WTC11 (cell line): ENCODE data around the gene RACK1. TPM values are rescaled to one million over a fixed set of nuclear protein-coding genes. Genes with fewer than 3 reads are reported as not detected.

ENCODE experiments used
- AR ChIP-seq: fragments of 250-450 bp; sonication (Bioruptor Pico); IDR thresholded peaks from 2 replicates; pipeline ENCODE4 v1.9.0; 2021; ENCODE audit warnings: mild to moderate bottlenecking
- CREB1 ChIP-seq: sonication (generic); formaldehyde crosslinking; IDR thresholded peaks from 2 replicates; pipeline ENCODE4 v1.8.0; 2023; ENCODE audit warnings: mild to moderate bottlenecking, missing genetic modification reagents
- E2F4 ChIP-seq: sonication (generic); formaldehyde crosslinking; IDR thresholded peaks from 2 replicates; pipeline ENCODE4 v1.8.1; 2022; ENCODE audit warnings: low read depth, mild to moderate bottlenecking, moderate library complexity, missing genetic modification reagents, borderline replicate concordance
- E2F5 ChIP-seq: sonication (generic); formaldehyde crosslinking; IDR thresholded peaks from 2 replicates; pipeline ENCODE4 v1.8.1; 2022; ENCODE audit warnings: mild to moderate bottlenecking, moderate library complexity, missing genetic modification reagents
- ELF4 ChIP-seq: sonication (generic); formaldehyde crosslinking; IDR thresholded peaks from 2 replicates; pipeline ENCODE4 v1.8.1; 2022; ENCODE audit warnings: low read depth, mild to moderate bottlenecking, moderate library complexity, missing genetic modification reagents
- EMX1 ChIP-seq: fragments of 250-450 bp; sonication (Bioruptor Pico); IDR thresholded peaks from 2 replicates; pipeline ENCODE4 v1.8.0; 2021; ENCODE audit warnings: mild to moderate bottlenecking
- ETV6 ChIP-seq: sonication (generic); formaldehyde crosslinking; IDR thresholded peaks from 2 replicates; pipeline ENCODE4 v1.8.1; 2022; ENCODE audit warnings: mild to moderate bottlenecking, missing genetic modification reagents
- FOXJ3 ChIP-seq: sonication (generic); formaldehyde crosslinking; IDR thresholded peaks from 2 replicates; pipeline ENCODE4 v1.9.0; 2021; ENCODE audit warnings: missing genetic modification reagents, mild to moderate bottlenecking, borderline replicate concordance
- FOXK1 ChIP-seq: sonication (generic); formaldehyde crosslinking; IDR thresholded peaks from 2 replicates; pipeline ENCODE4 v1.8.0; 2022; ENCODE audit warnings: mild to moderate bottlenecking, moderate library complexity, missing genetic modification reagents
- FOXP4 ChIP-seq: sonication (generic); formaldehyde crosslinking; IDR thresholded peaks from 2 replicates; pipeline ENCODE4 v1.8.0; 2022; ENCODE audit warnings: mild to moderate bottlenecking, missing genetic modification reagents
- HMGXB4 ChIP-seq: sonication (generic); formaldehyde crosslinking; IDR thresholded peaks from 2 replicates; pipeline ENCODE4 v1.8.1; 2023; ENCODE audit warnings: mild to moderate bottlenecking, moderate library complexity, missing genetic modification reagents
- IRF1 ChIP-seq: sonication (generic); formaldehyde crosslinking; IDR thresholded peaks from 2 replicates; pipeline ENCODE4 v1.8.0; 2023; ENCODE audit warnings: missing genetic modification reagents
- MAX ChIP-seq: sonication (generic); formaldehyde crosslinking; IDR thresholded peaks from 2 replicates; pipeline ENCODE4 v1.8.0; 2022; ENCODE audit warnings: mild to moderate bottlenecking, missing genetic modification reagents
- MLX ChIP-seq: sonication (generic); formaldehyde crosslinking; IDR thresholded peaks from 2 replicates; pipeline ENCODE4 v1.8.1; 2023; ENCODE audit warnings: mild to moderate bottlenecking, missing genetic modification reagents, moderate library complexity
- MXD4 ChIP-seq: fragments of 250-450 bp; sonication (Bioruptor Pico); IDR thresholded peaks from 2 replicates; pipeline ENCODE4 v1.8.0; 2021; ENCODE audit warnings: mild to moderate bottlenecking, moderate library complexity, borderline replicate concordance
- NFE2L1 ChIP-seq: sonication (generic); formaldehyde crosslinking; IDR thresholded peaks from 2 replicates; pipeline ENCODE4 v1.8.1; 2023; ENCODE audit warnings: missing genetic modification reagents
- NFYB ChIP-seq: sonication (generic); formaldehyde crosslinking; conservative IDR thresholded peaks from 2 replicates; pipeline ENCODE4 v1.8.0; 2022; ENCODE audit warnings: low read depth, missing genetic modification reagents
- PREB ChIP-seq: sonication (generic); formaldehyde crosslinking; IDR thresholded peaks from 2 replicates; pipeline ENCODE4 v1.8.1; 2022; ENCODE audit warnings: mild to moderate bottlenecking, missing genetic modification reagents, moderate library complexity, borderline replicate concordance
- PRRX2 ChIP-seq: fragments of 250-450 bp; sonication (Bioruptor Pico); IDR thresholded peaks from 2 replicates; pipeline ENCODE4 v1.8.0; 2021; ENCODE audit warnings: mild to moderate bottlenecking
- SMAD3 ChIP-seq: sonication (generic); formaldehyde crosslinking; IDR thresholded peaks from 2 replicates; pipeline ENCODE4 v1.8.0; 2022; ENCODE audit warnings: missing genetic modification reagents, mild to moderate bottlenecking, borderline replicate concordance
- TEAD1 ChIP-seq: sonication (generic); formaldehyde crosslinking; IDR thresholded peaks from 2 replicates; pipeline ENCODE4 v1.8.0; 2022; ENCODE audit warnings: mild to moderate bottlenecking, missing genetic modification reagents
- ZBTB21 ChIP-seq: sonication (generic); formaldehyde crosslinking; IDR thresholded peaks from 2 replicates; pipeline ENCODE4 v1.8.1; 2023; ENCODE audit warnings: mild to moderate bottlenecking, missing genetic modification reagents, borderline replicate concordance
- ZNF138 ChIP-seq: sonication (generic); formaldehyde crosslinking; conservative IDR thresholded peaks from 2 replicates; pipeline ENCODE4 v1.8.1; 2022; ENCODE audit warnings: mild to moderate bottlenecking, moderate library complexity, missing genetic modification reagents
- ZNF219 ChIP-seq: sonication (generic); formaldehyde crosslinking; IDR thresholded peaks from 2 replicates; pipeline ENCODE4 v1.8.0; 2023; ENCODE audit warnings: missing genetic modification reagents, mild to moderate bottlenecking, borderline replicate concordance
- ZNF232 ChIP-seq: sonication (generic); formaldehyde crosslinking; IDR thresholded peaks from 2 replicates; pipeline ENCODE4 v1.8.0; 2022; ENCODE audit warnings: mild to moderate bottlenecking, missing genetic modification reagents
- ZNF317 ChIP-seq: sonication (generic); formaldehyde crosslinking; IDR thresholded peaks from 2 replicates; pipeline ENCODE4 v1.8.1; 2023; ENCODE audit warnings: low read depth, mild to moderate bottlenecking, moderate library complexity, missing genetic modification reagents, borderline replicate concordance
- ZNF396 ChIP-seq: fragments of 250-450 bp; sonication (Bioruptor Pico); IDR thresholded peaks from 2 replicates; pipeline ENCODE4 v1.8.0; 2021; ENCODE audit warnings: mild to moderate bottlenecking, moderate library complexity, borderline replicate concordance
- total RNA-seq: library from RNA; stranded (reverse); gene quantifications from 3 replicates; pipeline ENCODE4 v1.2.3, GENCODE V29; 2021

Gene RACK1
- total RNA-seq, 1 experiment from 2014 or later = 2,360 TPM

- peak; percentile 16 for TF ChIP-seq FOXK1 (CRISPR knock-in tag)
- no peak for TF ChIP-seq ZNF138
- no peak for TF ChIP-seq ZNF317 (CRISPR knock-in tag)
- peak; percentile 78; the same call in 1 of the 2 replicates for TF ChIP-seq TEAD1 (CRISPR knock-in tag)
- TF ChIP-seq IRF1 = peak; percentile 51; the same call in 1 of the 2 replicates
- 0 out of 2 replicates have a peak, but pooled peaks have one; percentile 32 for TF ChIP-seq AR (CRISPR knock-in tag)
- TF ChIP-seq CREB1 (CRISPR knock-in tag) = peak; percentile 78; the same call in 1 of the 2 replicates
- no peak for TF ChIP-seq PRRX2 (CRISPR knock-in tag)
- TF ChIP-seq SMAD3 (CRISPR knock-in tag) = peak; percentile 18; the same call in 1 of the 2 replicates
- no peak for TF ChIP-seq ZNF232 (CRISPR knock-in tag)
- no peak for TF ChIP-seq FOXP4
- TF ChIP-seq ELF4 = no peak
- TF ChIP-seq NFYB = no peak
- no peak for TF ChIP-seq ZNF396 (CRISPR knock-in tag)
- TF ChIP-seq ZBTB21 = no peak
- TF ChIP-seq MXD4 (CRISPR knock-in tag) = no peak
- TF ChIP-seq HMGXB4 = peak; percentile 83; the same call in 1 of the 2 replicates
- TF ChIP-seq EMX1 = no peak
- TF ChIP-seq ZNF219 (CRISPR knock-in tag) = no peak
- peak; percentile 92 for TF ChIP-seq MAX (CRISPR knock-in tag)
- TF ChIP-seq E2F5 (CRISPR knock-in tag) = peak; percentile 63; the same call in 1 of the 2 replicates
- no peak for TF ChIP-seq PREB (CRISPR knock-in tag)
- TF ChIP-seq E2F4 (CRISPR knock-in tag) = no peak
- 0 out of 2 replicates have a peak, but pooled peaks have one; percentile 10 for TF ChIP-seq NFE2L1 (CRISPR knock-in tag)
- no peak for TF ChIP-seq FOXJ3 (CRISPR knock-in tag)
- no peak for TF ChIP-seq MLX (CRISPR knock-in tag)
- no peak for TF ChIP-seq ETV6 (CRISPR knock-in tag)
Measured at GRCh38 chr5:181243564-181244343, at the start of gene RACK1 (continued).
